HG02623 (cell line): ENCODE results near the gene HGF.
"Not testable (repeated sequence)": the region's sequence is repeated elsewhere in the genome, so short reads cannot be mapped to it uniquely, and the experiment has no call there.

ENCODE experiments used
- ATAC-seq: cut with Tn5 transposase; IDR thresholded peaks from one replicate; pipeline ENCODE4 v1.9.1; 2021; ENCODE audit warnings: moderate library complexity; ENCODE audit not compliant: unreplicated experiment

HGF gene

DNA sequence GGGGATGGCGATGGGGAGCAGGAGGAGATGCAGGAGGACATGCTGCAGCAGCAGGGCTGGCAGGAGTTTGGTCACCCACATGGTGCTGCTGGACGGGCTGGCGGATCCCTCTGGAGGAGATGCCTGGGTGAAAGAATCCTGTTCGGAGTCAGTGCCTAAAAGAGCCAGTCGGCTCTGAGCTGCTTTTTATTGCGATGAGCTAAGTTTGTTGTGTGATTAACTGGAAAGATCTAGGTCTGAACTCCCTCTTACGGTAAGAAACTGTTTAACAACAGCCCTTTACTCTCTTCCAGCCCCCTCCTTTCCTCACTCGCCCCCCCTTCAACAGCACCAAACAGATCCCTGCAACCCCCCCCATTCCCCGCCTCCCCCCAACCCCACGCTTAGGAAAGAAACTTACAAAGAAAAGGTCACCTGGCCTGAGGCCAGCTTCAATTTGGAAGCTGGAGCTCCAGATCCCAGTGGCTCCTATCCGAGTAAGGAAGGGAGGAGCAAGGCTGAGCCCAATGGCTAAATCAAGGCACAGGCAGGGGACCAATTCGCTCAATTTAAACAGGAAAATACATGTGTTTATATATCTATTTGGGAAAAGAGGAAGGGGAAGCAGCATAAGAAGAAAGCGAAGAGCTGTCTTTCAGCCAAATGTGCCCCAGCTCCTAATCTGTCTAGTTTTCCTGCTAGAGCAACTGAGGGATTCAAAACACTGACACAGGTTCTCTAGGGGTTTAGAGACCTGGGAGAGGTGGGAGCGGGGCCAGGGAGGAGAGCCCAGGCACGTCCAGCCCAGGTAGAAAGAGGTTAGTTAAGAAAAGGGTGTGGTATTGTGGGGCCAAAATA, at the start of gene HGF:
Gene HGF (minus strand): TSS at position 157 of the 837 bp plus-strand sequence. CDS start 76 bp downstream, at position 81.
- ATAC-seq: no peak

DNA sequence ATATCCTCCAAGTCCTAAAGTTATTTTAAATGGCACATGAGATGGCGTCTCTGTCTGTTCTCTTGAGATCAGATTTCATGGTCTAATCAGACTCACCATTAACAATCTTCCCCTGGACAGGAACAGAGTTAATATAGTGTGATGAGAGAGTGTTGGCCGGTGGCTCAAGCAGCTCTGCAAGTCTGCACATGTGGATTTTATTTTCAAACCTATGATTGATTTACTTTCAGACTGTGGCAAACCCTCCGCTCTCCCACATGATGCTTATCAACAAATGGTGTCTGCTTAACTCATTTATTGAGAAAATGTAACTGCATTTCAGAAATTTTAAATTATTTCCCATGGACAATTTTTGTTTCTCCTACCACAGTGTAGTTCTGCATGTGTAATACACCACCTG, 46.5 kb upstream of the HGF start:
- no peak for ATAC-seq

DNA sequence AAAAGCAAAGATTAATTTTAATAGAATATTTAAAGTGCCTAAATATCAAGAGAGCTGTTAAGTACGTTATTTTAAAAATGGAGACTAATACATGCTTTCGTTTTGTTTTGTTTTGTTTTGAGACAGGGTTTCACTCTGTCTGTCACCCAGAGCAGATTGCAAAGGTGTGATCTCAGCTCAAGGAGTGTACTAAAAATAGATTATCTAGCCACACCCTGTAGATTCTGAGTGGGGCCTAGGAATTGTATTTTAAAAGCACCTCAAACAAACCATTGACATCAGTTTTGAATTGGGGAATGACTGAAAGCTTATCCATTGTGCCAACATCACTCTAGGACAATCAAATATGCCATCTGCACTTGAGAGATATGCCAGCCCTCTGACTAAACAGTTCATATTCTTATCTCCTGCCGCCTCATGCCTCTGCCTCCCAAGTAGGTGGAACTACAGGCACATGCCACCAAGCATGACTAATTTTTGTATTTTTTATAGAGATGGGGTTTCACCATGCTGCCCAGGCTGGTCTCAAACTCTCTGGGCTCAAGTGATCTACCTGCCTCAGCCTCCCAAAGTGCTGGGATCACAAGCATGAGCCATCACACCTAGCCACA, 43.1 kb upstream of the HGF start:
- ATAC-seq: peak; percentile 74

DNA sequence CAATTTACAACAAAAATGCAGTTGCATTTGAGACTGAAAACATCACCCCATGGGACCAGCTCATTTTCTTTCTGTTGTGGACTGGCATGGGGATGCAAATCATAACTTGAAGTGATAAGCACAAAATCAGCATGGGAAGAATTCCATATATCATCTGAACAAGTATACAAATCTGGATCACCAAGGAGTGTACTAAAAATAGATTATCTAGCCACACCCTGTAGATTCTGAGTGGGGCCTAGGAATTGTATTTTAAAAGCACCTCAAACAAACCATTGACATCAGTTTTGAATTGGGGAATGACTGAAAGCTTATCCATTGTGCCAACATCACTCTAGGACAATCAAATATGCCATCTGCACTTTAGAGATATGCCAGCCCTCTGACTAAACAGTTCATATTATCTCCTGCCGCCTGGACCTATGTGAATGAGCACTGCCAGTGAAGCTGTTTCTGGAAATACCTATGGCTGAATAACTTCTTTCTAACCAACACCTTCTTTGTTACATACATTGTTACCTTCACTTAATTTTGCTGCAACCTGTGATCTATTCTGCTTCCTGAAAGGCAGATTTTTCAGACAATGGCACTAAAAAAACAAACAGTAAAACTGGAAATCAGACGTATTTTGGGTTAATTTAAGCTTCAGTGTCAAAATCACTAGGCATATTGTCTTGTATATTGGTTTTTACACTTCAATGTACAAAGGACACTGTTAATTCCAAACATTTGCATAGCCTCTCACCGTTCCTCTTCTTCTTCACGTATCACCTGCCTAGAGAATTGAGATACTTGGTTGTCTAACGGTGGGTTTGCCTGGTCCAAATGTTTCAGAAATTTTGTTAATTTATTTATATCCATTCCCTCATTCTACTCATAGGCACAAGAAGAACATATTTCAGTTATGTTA, 42.4 kb upstream of the HGF start:
- ATAC-seq: no peak

DNA sequence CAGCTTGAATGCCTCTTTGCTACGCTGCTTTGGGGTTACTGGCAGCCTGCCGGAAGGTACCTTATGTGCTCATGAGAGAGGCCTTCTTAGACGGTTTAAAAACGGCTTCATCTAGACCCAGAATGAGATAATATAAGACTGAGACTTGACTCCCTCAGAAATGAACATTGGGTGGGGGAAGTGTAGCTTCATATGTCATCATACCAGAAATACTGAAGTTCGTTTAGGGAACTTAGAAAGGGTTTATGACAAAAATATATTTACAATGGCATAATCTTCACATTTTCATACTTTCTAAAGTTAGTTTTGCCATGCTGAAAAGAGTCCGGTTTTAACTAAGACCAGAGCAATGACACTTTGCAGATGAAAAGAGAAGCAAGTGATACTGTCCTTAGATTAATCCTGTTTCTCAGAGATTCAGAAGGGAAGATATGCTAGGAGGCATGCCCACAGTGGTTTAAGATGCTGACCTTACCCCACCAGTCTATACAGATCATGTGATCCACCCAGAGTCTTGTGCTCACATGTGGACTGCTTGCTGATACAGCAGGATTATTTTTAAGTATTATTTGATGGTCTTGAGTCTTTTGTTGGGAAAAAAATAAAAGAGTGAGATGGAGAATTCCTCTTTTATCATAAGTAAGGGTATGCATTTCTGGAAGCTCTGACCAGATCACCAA, 40.8 kb upstream of the HGF start:
- ATAC-seq: no peak

DNA sequence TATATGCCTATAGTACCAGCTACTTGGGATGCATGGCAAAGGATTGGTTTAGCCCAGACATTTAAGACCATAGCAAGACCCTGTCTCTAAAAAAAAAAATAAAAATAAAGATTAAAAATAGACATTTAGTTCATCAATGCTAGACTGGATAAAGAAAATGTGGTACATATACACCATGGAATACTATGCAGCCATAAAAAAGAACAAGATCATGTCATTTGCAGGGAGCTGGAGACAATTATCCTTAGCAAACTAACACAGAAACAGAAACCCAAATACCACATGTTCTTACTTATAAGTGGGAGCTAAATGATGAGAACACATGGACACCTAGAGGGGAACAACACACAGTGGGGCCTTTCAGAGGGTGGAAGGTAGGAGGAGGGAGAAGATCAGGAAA, 38.5 kb upstream of the HGF start:
- not testable (repeated sequence) for ATAC-seq

DNA sequence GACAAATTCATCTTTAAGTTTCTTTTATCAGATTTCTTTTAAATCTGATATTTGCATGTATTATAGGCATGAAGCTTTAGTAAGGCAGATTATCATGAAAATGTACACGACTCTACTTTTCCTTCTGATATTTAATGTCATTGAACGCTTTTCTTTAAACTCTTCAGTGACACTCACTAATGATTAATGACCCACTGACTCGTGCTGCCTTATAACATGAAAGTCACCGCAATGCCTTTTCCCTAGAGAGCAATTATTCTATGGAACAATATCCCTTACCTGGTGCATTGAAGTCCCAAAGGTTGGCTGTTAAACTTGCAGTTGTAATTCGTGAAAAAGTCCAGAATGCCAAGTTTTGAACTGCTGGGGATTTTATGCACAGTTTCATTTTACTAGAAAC, 33.4 kb upstream of the HGF start:
- no peak for ATAC-seq

DNA sequence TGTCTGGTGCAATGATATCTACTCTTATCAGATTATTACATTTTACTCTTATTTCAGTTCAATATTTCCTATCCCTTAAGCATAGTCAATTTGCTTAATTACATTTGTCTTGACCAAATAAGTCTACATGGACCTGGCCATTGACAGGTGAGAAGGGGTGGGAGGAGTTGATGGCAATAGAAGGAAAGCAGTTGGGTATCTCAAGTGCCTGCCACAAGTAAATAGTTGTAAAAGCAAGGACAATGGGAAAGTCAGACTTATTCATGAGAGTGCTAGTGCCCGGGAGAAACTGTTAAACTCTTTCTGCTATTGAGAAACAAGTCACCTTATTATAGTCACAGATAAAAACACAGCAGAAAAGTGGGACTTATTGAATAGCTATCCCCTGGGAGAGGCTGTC, 32.4 kb upstream of the HGF start:
- ATAC-seq: no peak

DNA sequence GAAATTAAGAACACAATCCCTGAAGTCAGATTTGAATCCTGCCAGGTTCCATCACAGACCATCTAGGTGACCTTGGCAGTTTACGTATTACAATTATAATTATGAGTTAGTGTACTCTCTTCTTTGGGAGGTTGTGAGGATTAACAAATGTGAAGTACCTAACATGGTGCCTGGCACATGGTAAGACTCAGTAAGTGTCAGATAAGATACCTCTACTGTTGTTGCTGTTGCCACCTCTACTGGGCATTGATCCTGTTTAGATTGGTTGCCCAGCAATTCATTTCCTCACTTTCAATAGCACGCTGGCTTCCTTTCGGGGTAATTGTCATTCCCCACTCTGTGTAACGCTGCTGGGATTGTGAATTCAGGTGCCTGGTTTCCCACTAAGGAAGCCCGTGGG, 31.7 kb upstream of the HGF start:
- no peak for ATAC-seq

DNA sequence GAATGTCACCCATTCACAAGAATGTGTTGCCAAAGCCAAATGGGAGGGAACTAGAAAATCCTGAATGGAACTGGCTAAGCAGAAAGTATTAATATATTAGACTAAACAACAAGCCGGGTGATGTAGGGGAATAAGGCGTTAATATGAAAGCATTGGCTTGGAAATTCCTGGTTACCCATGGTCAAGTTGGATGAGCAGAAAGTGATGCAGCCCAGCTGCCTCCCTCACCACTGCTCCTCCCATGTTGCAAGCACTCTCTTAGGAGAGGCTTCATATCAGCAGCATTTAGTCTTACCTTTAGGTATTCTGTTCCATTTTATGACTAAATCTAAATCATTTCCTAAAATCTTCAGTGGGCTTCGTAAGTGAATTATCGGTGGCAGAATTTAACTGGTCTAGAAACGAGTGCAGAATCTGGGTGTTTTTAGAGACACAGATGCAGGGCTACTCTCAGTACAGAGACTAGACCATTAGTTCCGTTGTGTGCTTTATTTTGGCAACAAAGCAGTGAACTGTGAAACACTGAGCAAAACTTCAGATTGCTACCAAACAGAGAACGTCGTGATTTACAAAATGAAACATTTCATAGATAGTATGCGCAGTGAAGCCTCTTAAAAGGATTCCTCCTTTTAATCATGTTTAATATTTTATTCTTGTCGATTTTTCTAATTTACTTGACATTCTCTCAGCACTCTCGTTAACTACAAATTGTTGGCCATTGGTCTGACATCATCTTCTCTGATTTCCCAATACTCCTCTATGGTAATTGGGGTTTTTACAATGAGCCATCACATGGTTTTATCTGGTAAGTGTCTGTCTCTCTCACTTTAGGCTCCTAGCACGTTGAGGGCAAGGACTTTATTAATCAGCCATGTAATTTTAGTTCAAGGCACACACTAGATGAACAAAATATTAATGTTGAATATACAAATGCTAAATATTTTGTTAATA, 22.0 kb upstream of the HGF start:
- no peak for ATAC-seq

DNA sequence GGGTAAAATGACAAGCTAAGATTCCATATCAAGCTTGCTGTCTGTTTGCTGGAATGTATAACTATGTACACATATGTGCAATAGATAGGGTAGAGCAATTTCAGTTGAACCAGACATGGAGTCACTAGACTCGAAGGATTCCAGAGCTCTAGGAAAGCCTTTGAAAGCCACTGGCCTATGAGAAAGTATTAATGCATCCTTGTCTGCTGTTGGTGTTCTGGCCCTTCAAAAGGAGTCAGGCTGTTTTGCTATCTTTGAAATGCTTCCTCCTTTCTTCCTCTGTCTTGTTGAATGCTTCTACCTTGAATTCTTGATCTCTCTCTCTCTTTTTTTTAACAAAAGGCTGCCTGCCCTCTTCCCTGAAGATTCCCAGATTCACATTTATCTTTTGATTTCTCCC, 20.8 kb upstream of the HGF start:
- ATAC-seq: no peak

DNA sequence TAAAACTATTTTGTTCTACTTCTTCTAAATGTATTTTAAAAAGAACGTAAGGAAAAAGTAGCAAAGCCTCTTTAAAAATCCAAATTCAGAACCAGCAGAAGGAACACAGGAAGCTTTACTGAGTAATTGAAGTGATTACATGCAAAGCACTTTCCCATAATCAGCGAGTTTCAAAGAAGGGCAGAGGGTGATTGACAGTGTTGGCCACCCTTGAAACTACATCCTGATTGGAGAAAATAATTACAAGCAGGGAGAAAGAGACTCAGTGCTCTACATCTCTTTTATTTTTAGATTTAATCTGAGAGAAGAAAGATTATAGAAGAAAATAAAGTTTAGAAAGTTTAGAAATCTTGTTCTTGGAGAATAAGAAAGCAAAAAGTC, 20.3 kb upstream of the HGF start:
- no peak for ATAC-seq

DNA sequence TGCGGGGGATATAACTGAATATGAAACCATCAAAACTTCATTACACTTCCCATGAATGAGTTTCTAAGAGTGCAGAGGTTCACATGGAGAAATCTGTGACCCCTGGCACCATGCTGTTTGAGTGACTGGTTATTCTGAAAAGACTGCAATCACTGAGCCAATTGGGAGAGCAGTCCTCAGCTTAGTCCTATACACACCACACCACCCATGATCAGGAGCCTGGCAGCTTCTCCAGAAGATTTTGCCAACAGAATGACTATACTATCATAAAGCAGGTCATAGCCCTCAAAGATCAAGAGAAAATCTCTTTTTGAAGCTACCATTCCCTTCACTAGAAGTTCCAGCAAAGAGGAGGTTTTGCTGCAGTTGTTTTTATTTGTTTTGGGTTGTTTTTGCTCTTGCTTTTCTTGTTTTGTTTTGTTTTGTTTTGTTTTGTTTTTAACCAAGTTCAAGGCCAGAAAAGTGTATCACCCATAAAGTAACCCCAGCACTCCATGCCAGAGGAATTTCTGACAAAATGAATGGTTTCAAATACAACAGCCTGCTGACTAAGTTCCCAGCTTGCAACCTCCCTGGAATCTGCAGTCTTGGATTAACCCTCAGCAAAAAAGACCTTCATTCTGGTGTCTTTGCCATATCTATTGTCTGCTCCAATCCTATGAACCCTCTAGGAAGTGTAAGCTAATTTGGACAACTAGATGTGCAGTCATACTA, 19.7 kb upstream of the HGF start:
- no peak for ATAC-seq

DNA sequence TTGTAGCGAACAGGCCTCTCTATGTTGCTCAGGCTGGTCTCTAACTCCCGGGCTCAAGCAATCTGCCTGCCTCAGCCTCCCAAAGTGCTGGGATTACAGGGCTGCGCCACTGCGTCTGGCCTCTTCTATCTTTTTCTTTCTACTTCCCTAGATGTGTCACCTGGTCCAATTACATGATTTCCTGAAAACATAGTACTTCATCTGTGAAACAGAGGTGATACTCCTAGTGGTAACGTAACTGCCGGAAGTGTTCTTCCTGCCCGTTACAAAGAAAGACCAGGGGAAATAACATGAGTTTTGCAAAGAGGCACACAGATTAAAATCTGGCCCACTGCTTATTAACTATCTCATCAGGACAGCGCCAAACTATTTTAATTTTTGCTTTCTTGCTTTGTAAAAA, 18.4 kb upstream of the HGF start:
- ATAC-seq: no peak

DNA sequence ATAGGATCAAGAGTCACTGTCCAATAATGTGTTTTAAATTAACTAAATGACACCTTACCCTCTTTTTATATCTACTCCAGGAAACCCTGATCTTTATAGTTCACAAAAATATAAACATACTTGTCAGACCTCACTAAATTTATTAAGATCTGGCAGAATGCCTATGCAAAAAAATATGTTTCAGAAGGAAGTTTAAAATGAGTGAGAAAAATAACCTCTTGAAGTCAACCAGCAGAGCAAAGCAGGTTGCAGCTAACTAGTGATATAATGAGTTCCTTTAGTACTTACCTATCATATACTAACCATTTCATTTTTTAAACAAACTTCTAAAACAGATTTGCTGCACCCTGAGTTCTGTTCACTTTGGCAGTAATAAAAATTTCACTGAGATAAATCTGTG, 14.0 kb upstream of the HGF start:
- ATAC-seq: no peak

DNA sequence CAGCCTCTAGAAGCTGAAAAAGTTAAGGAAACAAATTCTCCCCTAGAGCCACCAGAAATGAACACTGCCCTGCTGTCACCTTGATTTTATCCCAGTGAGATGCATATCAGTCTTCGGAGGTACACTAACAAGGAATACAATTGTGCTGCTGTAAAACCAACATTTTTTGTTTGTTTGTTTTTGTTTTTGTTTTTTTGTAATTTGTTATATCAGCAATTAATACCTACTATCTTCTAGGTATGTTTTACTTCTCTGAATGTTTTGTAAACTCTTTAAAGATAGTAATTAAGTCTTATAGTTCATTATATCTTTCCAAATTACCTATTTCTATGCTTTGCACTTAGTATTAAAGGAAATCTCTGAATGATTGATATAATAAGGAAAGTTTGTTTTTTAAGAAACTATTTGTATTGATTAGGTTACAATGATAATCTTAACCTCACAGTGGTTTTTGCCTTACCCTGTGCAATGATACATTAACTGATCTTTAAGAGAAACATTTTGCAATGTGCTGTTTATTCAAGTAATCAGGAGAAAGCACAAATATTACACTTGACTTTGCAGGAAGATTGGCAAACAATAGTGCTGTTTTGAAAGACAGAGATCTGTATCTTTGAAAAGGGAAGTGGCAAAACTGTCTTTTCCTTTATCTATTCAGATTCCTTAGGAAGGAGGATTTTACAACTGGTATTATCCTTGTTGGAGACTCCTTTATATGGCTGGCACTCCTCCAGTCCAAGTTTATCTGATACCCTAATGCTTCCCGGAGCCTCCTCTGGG, 11.3 kb upstream of the HGF start:
- no peak for ATAC-seq

DNA sequence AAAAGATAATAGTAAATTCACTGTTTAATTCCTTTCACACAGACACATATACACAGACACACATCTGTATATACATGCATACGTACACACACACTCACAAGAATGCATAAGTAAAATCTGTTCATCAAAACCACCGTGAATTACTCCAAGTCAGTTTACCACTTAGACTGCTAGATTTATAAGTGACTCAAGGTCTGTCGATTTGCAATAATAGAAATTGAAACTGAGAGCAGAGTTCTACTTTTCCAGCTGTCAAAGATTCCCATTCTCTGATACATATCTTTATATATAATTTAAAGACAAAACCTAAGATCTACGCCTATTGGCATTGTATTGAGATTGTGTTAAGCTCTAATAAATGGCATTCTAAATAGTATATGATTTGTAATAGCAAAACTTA, 9.9 kb upstream of the HGF start:
- no peak for ATAC-seq

DNA sequence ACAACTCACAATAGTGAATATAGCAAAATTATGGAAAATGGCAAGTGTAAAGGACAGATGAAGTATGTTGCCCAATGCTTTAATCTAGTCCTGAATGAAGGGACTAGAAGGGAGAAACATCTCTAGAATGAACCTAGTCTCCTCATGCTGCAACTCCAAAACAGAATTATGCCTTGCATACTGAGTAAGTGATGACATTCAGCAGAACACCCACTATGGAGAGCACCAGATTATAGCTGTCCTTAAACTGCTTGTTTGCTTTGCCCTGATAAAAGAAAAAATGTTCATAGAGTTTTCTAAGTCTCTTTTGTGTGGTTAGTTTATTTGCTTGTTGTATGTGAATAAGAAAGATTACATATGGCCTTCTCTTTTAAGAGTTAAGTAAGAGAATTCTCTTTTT, 7.8 kb upstream of the HGF start:
- no peak for ATAC-seq
